ENCODE measurements around the gene SRC.
A peak's percentile ranks its signal among the peaks of the same experiment; 100 is the strongest.

The SRC gene

GRCh38 chr20:37315452-37316110, 30.4 kb upstream of the SRC start:
- DNase-seq = no peak

- peak in 1 of 5 donors; percentile 58 for DNase-seq
Measured at GRCh38 chr20:37316116-37316774, 29.7 kb upstream of the SRC start.

DNA sequence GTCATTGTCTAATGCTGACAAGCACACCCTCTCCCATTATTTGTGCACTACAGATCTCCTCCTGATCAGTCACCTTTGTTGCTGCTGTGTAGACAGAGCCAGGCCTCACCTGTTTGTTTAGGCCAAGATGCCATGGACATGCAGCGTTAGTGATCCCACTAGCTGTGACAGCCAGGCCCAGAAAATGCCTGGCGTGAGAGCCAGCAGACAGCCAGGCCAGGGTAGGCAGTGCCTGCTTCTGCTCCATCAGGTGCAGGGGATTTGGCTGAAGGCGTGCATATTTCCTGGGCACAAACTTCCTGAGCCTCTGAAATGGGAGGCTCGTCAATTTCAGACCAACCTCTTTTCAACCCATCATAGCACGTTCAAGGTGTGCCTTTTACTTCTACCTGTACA, 29.2 kb upstream of the SRC start:
- DNase-seq = no peak

DNA sequence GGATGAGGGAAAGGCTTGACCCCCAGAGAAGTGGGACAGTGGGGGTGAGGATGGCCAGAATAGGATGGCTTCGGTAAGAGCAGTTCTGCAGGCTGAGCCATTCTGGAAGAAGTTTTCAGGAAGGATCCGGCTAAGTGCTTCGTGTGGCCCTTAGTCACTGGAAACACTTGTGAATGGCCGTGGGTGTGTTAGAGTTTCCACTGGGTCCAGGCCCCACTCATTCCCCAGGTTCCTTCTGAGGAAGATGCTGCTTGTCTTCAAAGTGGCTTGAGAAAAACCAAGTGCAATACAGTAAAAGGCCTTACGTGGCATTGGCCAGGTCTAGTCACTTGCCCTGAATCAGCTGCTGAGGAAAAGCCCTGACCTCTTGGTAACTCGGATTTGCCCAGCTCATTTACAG, 28.6 kb upstream of the SRC start:
- no peak for DNase-seq

- DNase-seq = no peak
Measured at GRCh38 chr20:37317994-37318640, 27.8 kb upstream of the SRC start.

DNA sequence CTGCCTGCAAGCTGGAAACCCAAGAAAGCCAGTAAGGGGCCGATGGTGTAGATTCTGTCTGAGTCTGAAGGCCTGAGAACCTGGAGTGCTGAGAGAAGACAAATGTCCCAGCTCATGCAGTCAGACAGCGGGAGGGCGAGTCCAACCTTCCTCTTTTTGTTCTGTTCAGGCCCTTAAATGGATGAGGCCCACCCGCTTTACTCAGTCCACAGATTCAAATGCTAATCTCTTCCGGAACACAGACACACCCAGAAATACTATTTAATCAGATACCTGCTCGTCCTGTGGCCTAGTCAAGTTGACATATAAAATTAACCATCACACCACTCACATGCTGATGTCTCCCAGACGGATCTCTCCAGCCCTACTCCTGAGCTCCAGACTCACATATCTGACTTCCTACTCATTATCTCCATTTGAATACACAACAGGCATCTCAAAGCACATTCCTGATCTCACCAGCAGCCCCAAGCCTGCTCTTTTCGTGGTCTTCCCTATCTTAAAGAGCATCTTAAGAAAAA, 26.7 kb upstream of the SRC start:
- no peak for DNase-seq

GRCh38 chr20:37323985-37324384, 22.0 kb upstream of the SRC start:
- DNase-seq = no peak

- no peak for DNase-seq
Measured at GRCh38 chr20:37325206-37325605, 20.7 kb upstream of the SRC start.

- no peak for DNase-seq
Measured at GRCh38 chr20:37326666-37327065, 19.3 kb upstream of the SRC start.

- DNase-seq = no peak
Measured at GRCh38 chr20:37327748-37328147, 18.2 kb upstream of the SRC start.

- no peak for DNase-seq
Measured at GRCh38 chr20:37328149-37328945, 17.6 kb upstream of the SRC start.

DNA sequence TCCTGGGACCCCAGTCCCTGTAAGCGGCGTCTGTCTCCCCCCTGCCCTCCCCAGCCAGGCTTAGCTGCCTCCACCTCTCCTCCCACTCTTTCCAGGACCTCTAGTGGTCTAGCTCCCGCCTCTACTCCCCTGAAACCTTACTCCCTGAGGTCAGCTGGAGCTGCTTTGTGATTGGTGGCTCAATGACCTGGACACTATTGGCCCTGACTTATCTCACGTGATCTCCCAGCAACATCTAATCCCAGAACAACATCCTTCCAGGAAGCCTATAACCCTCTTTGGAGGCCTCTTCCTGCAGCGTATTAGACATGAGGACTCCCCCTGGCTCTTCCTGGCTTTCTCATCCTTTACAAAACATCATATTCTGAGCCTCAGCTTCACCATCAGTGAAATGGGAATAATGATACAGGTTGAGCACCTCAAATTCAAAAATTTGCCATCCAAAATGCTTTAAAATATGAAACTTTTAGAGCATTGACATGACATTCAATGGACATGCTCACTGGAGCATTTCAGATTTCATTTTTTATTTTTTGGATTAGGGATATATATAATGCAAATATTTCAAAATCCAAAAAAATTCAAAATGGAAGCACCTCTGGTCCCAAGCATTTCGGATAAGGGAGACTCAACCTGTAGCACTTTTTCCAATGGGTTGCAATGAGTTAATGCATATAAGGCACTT, 16.3 kb upstream of the SRC start:
- no peak for DNase-seq

DNA sequence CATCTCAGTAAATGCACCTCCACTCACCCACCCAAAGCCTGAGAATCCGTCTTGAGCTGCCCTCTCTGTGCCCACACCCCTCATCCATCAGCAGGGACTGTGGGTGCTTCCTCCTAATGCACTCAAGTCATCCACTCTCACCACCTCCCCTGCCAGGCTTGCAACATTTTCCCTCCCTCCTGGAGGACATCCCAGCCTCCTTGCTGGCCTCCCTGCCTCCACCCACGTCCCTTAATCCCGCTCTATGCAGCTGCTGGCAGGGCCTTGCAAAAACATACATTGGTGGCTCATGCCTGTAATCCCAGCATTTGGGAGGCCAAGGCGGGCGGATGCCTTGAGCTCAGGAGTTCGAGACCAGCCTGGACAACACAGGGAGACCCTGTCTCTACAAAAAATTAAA, 15.6 kb upstream of the SRC start:
- DNase-seq = no peak

DNA sequence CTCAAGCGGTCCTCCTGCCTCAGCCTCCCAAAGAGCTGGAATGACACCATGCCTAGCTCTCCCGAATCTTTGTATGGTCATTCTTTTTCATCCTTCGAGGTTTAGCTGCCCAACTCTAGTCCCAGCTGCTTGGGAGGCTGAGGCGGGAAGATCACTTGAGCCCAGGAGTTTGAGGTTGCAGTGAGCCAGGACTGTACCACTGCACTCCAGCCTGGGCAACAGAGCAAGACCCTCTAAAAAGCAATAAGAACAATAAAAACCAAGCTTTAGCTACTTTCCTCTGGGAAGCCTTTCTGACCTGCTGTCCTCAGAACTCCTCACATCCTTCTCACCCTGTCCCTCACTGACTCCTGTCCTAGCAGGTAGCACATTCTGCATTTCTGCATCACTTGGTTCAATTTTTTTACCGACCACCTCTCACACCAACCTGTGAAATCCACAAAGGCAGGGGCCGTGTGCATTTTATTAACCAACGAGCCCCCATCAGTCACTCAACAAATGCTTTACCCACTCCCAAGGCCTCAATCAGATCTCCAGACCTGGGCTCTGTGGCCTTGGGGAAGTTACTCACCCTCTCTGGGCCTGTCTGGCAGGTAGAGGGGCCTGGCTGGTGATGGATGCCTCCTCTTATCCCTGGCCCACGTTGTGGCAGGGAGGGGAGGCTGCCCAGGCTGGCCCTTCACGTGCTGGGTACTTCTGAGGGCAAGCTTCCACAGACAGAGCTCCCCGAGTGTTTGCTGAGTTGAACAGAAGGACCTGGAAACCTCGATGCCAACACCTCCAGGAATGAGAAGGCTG, 14.7 kb upstream of the SRC start:
- no peak for DNase-seq

GRCh38 chr20:37333130-37333847, 12.7 kb upstream of the SRC start:
- DNase-seq = no peak

- DNase-seq = no peak
Measured at GRCh38 chr20:37333848-37334318, 12.1 kb upstream of the SRC start.

DNA sequence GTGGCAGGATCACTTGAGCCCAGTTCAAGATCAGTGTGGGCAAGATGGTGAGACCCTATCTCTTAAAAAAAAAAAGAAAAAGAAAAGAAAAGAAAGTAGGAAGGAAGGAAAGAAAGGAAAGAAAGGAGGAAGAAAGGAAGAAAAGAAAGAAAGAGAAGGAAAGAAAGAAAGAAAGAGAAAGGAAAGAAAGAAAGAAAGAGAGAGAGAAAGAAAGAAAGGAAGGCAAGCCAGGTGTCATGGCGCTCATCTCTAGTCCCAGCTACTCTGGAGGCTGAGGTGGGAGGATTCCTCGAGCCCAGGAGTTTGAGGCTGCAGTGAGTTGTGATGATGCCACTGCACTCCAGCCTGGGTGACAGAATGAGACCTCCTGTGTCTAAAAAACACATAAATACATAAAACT, 11.5 kb upstream of the SRC start:
- no peak for DNase-seq

DNA sequence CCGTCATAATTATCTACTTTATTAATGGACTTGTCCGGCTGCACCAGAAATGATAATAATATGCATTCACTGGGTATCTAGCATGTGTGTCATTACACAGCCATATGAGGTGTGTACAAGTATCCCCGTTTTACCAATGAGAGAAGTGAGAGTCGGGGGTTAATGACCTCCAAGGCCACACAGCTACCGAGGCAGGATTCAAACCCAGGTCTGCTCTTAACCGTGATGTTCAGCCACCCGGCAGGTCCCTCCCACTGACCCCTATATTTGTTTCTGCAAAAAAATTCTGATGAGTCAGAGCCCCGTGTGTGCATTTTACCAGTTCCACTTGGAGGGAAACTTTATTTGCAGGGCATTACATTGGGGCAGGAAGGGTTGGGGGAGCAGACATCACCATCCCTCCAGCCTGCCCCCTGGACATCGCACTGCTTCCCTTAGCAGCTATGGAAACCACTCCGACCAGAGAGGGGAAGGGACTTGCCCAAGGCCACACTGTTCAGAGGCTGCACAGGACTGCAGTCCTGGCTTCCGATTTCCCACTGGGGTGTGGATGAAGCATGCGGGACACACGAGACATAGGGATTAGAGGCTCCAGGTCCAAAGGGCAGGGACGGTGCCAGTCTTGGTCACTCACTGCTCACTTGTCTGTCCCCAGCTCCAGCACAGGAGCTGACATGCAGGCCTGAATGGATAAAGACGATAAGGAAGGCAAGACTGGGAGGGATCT, 10.1 kb upstream of the SRC start:
- DNase-seq = no peak

DNA sequence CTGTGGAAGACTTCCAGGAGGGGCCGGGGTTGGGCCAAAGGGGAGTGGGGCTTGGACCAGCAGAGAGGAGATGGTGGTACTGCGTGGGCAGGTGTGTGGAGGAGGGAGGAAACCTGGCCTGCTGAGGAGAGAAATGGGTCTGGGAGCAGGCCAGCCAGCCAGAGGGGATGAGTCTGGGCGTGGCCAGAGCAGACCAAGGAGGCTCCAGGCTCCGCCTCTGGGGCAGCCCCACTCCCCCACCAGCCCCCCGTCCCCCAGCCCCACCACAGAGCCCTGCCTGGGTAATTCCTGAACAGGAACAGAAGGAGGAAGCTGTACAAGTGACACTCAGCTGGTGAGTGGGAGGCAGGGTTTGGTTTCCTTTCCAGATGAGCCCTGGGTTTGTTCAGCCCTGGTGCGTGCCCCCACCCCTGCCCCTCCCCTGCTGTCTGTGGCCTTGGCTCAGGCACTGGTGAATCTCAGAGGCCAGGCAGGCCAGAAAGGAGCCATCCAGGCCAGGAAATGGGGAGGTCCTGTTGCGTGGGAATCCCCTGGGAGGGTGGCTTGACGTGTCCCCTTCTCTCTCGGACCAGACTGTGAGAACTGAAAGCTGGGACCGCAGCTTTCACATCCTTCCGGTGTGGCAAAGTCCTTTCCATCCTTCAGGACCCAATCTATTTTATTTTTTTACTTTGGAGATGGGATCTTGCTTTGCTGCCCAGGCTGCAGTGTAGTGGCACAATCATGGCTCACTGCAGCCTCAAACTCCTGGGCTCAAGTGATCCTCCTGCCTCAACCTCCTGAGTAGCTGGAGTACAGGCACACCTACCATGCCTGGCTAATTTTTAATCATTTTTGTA, 9.4 kb upstream of the SRC start:
- DNase-seq = peak in 1 of 5 donors; percentile 28

Data from T-helper 1 cell (primary cell).